Osteocyte (in vitro differentiated cells): ENCODE measurements around the gene TEAD3. TPM values are rescaled to one million over a fixed set of nuclear protein-coding genes. Genes with fewer than 3 reads are reported as not detected.

ENCODE experiments used
- DNase-seq: peaks from one replicate; pipeline ENCODE4 v3.0.0; 2021; ENCODE audit warnings: mixed read lengths; ENCODE audit not compliant: unreplicated experiment; ENCODE audit errors: extremely low spot score
- H3K27ac Mint-ChIP-seq: one replicate; pipeline ENCODE4 v1.8.0; 2021; ENCODE audit warnings: mild to moderate bottlenecking, mixed read lengths; ENCODE audit not compliant: unreplicated experiment
- H3K27me3 Mint-ChIP-seq: one replicate; pipeline ENCODE4 v1.8.0; 2021; ENCODE audit warnings: mixed read lengths; ENCODE audit not compliant: unreplicated experiment
- H3K36me3 Mint-ChIP-seq: one replicate; pipeline ENCODE4 v1.8.0; 2021; ENCODE audit warnings: mixed read lengths; ENCODE audit not compliant: unreplicated experiment
- H3K4me1 Mint-ChIP-seq: one replicate; pipeline ENCODE4 v1.8.0; 2021; ENCODE audit warnings: mixed read lengths; ENCODE audit not compliant: unreplicated experiment
- H3K4me3 Mint-ChIP-seq: one replicate; pipeline ENCODE4 v1.8.0; 2021; ENCODE audit warnings: mild to moderate bottlenecking, moderate library complexity, mixed read lengths; ENCODE audit not compliant: unreplicated experiment
- H3K9me3 Mint-ChIP-seq: one replicate; pipeline ENCODE4 v1.8.0; 2021; ENCODE audit warnings: mixed read lengths; ENCODE audit not compliant: unreplicated experiment
- CTCF ChIP-seq: fragments of 200-600 bp; sonication (generic); IDR thresholded peaks from 2 replicates; pipeline ENCODE4 v1.5.0; 2021; ENCODE audit warnings: antibody characterized with exemption, mild to moderate bottlenecking, moderate library complexity
- total RNA-seq: library from RNA; stranded (reverse); gene quantifications from 2 replicates; pipeline ENCODE4 v1.2.1, GENCODE V29; 2021

The TEAD3 gene
- total RNA-seq, 1 donor from 2014 or later: 44.8 TPM

DNA sequence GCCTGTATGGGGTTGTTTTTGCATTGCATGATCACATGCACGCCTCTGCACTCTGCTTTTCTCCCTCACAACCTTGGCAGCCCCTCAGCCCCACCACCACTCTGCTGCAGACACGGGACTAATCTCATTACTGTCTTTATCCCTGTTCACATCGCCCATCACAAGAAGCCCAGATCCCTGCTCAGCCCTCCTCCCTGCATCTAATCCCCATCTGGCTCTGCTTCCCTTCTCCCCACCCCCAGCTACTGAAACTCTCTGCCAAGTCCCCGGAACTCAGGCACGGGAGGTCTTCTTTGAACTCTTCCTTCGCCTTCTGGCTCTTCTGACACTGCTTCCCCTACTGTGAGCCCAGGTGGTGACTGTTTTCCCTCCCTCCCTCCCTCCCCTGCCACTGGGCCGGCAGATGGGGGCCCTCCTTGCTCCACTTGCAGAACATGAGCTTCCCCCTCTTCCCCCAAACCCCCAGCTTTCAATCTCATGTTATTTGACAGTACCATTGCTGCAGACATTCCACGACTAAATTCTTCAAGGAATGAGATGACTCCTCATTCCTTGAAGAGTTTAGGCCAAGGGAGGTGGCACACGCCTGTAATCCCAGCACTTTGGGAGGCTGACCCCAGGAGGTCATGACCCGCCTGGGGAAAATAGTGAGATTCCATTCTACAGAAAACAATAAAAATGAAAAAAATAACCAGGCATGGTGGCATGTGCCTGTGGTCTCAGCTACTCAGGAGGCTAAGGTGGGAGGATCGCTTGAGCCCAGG, 37.7 kb upstream of the TEAD3 start:
- TF ChIP-seq CTCF: no peak
- Mint-ChIP-seq H3K4me3 (no peak overlapping the region), H3K9me3 (no peaks in the 10 kb centered on the region), H3K27me3 (peaks cover 13% of the 10 kb centered on the region), H3K36me3 (no peaks in the 10 kb centered on the region), H3K27ac (no peak overlapping the region), H3K4me1 (peaks cover 6% of the 10 kb centered on the region)
- no peak for DNase-seq

DNA sequence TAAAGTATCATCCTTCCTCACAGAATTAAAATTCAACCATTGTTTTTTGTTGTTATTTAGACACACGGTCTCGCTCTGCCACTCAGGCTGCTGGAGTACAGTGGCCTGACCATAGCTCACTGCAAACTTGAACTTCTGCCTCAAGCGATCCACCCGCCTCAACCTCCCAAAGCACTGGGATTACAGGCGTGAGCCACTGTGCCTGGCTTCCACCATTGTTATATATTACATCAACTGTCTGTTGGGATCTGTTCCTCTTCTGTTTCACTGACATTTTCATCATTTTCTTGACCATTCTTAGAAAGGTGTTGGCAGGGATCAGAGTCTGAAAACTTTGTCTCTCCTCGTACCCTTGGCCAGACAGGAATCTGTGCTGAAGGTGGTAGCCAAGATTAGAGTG, 37.1 kb upstream of the TEAD3 start:
- Mint-ChIP-seq H3K36me3 (no peaks in the 10 kb centered on the region), H3K4me3 (no peak overlapping the region), H3K27ac (no peak overlapping the region), H3K27me3 (peaks cover 8% of the 10 kb centered on the region), H3K9me3 (no peaks in the 10 kb centered on the region), H3K4me1 (peaks cover 6% of the 10 kb centered on the region)
- no peak for DNase-seq
- TF ChIP-seq CTCF: no peak

GRCh38 chr6:35532126-35532525, 35.2 kb upstream of the TEAD3 start:
- no peak overlapping the region for H3K27ac Mint-ChIP-seq
- no peak overlapping the region for H3K4me3 Mint-ChIP-seq
- peaks cover 14% of the 10 kb centered on the region for H3K27me3 Mint-ChIP-seq
- H3K9me3 Mint-ChIP-seq: no peaks in the 10 kb centered on the region
- H3K4me1 Mint-ChIP-seq: peaks cover 6% of the 10 kb centered on the region
- H3K36me3 Mint-ChIP-seq: no peaks in the 10 kb centered on the region
- no peak for TF ChIP-seq CTCF
- DNase-seq: no peak

GRCh38 chr6:35524380-35525020, 27.6 kb upstream of the TEAD3 start:
- H3K27ac Mint-ChIP-seq: no peak overlapping the region
- H3K9me3 Mint-ChIP-seq: no peaks in the 10 kb centered on the region

More at GRCh38 chr6:35524380-35525020, 27.6 kb upstream of the TEAD3 start:
- DNase-seq: no peak
- Mint-ChIP-seq H3K4me1 (peaks cover 3% of the 10 kb centered on the region), H3K4me3 (no peak overlapping the region), H3K36me3 (no peaks in the 10 kb centered on the region), H3K27me3 (peaks cover 6% of the 10 kb centered on the region)
- no peak for TF ChIP-seq CTCF
